CD4-positive, alpha-beta T cell treated with Interleukin-6 for 4 hours (primary cell): ENCODE data around the gene SLC9A7.

ENCODE experiments used
- DNase-seq: peaks from one replicate; pipeline ENCODE4 v3.0.0-alpha.2; 2020; ENCODE audit warnings: mixed read lengths

The SLC9A7 gene

GRCh38 chrX:46597208-46597607 is 161.7 kb downstream of the SLC9A7 start:
- DNase-seq = no peak

DNA sequence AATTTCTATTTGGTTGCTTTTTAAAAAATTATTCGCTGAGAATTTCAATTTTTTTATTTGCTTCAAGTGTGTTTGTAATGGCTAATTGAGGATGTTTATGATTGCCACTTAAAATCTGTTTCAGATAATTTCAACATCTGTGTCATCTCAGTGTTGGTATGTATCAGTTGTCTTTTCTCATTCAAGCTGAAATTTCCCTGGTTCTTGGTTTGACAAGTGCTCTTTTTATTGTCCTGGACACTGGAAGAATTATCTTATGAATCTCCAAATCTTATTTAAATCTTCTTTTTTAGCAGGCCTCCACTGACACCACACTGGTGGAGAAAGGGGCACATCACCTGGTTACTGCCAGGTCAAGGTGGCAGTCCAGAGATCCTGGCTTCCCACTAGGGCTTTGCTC is 163.8 kb downstream of the SLC9A7 start:
- DNase-seq = no peak

GRCh38 chrX:46589977-46590723 is 168.8 kb downstream of the SLC9A7 start:
- DNase-seq = no peak

DNA sequence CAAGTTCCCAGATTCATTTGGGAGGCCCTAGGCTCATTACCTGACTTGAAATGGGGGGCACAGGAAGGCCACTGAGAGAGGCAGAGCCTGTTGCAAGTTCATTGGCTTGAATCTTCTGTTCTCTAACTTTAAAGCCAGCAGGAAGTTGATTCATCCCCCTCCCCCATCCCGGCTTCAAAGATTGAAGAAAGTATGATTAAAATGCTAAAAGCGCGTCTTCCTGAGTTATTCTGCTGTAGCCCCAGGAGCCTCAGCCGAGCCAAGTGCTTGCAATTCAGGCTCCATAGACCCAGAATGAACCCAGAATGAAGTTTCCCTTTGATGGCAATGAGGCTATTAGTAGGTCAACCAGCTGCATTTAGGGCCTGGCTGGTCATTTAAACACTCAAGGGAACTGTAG is 170.7 kb downstream of the SLC9A7 start:
- peak; percentile 77 for DNase-seq

- DNase-seq = no peak
Measured at GRCh38 chrX:46587753-46588171, 171.2 kb downstream of the SLC9A7 start.

- DNase-seq = no peak
Measured at GRCh38 chrX:46587158-46587557, 171.8 kb downstream of the SLC9A7 start.

- DNase-seq = no peak
Measured at GRCh38 chrX:46584736-46585135, 174.2 kb downstream of the SLC9A7 start.

GRCh38 chrX:46582966-46583365 is 176.0 kb downstream of the SLC9A7 start:
- no peak for DNase-seq

GRCh38 chrX:46582325-46582724 is 176.6 kb downstream of the SLC9A7 start:
- no peak for DNase-seq

DNA sequence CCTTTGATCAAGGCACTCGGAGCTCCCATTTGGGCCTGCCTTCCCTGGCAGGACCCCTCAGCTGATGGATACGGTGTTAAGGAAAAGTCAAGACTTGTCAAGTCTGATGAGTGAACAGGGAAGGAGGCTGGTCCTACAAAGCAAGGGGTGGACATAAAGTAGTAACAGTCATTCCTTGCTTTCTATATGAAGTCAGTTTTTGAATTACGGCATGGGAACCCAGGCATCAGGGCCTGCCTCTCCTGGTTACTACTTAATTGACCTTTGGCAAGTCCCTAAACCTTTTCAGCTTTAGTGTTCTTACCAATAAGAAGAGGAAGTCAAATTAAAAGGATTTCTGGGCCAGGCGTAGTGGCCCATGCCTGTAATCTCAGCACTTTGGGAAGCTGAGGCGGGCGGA is 178.3 kb downstream of the SLC9A7 start:
- DNase-seq = no peak

GRCh38 chrX:46579250-46579649 is 179.7 kb downstream of the SLC9A7 start:
- DNase-seq = no peak

- no peak for DNase-seq
Measured at GRCh38 chrX:46577221-46578005, 181.5 kb downstream of the SLC9A7 start.

- no peak for DNase-seq
Measured at GRCh38 chrX:46576458-46576857, 182.5 kb downstream of the SLC9A7 start.

GRCh38 chrX:46575991-46576392 is 182.9 kb downstream of the SLC9A7 start:
- peak; percentile 9 for DNase-seq

- DNase-seq = no peak
Measured at GRCh38 chrX:46575586-46575985, 183.3 kb downstream of the SLC9A7 start.

- DNase-seq = peak; percentile 60
Measured at GRCh38 chrX:46574774-46575381, 184.0 kb downstream of the SLC9A7 start.

DNA sequence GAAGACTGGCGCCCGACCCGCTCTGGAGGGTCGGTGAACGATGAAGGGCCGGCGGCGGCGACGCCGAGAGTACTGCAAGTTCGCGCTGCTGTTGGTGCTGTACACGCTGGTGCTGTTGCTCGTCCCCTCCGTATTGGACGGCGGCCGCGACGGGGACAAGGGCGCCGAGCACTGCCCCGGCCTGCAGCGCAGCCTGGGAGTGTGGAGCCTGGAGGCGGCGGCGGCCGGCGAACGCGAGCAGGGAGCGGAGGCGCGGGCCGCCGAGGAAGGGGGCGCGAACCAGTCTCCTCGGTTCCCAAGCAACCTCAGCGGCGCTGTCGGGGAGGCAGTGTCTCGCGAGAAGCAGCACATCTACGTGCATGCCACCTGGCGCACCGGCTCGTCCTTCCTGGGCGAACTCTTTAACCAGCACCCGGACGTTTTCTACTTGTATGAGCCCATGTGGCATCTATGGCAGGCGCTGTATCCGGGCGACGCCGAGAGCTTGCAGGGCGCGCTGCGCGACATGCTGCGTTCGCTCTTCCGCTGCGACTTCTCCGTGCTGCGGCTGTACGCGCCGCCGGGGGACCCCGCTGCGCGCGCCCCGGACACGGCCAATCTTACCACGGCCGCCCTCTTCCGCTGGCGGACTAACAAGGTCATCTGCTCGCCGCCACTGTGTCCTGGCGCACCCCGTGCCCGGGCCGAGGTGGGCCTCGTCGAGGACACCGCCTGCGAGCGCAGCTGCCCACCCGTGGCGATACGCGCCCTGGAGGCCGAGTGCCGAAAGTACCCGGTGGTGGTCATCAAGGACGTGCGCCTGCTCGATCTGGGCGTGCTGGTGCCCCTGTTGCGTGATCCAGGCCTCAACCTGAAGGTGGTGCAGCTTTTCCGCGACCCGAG is 184.8 kb downstream of the SLC9A7 start:
- peak; percentile 69 for DNase-seq

DNA sequence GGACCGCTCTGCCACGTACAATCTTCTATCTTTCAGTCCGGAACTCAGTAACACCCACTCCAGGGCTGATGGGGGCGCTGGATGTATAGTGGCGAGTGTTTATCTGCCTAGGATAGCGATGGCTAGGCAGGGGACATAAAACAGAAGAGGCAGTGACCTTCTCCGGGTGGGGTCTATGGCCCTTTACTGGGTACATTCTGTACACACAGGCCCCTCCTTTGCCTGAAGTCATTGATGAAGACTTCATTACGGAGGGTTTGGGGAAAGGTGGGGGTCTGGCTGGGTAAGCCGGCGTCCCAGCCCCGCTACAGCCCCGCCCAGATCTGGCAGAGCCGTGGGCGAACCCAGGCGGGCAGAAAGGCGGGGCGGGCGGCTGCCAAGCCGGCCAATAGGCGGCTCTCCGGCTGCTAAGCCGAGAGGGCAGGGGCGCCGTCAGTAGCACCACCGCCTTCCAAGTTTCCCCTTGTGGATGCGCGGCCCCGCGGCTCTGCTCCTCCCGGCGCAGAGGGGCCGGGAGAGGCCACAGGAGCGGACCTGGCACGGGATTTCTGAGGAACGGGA is 185.5 kb downstream of the SLC9A7 start, which contains the start of gene CHST7:
Gene CHST7 (plus strand): TSS at position 435 of the 561 bp plus-strand sequence. CDS start 167 bp downstream, outside the sequence.
- DNase-seq = peak; percentile 68

DNA sequence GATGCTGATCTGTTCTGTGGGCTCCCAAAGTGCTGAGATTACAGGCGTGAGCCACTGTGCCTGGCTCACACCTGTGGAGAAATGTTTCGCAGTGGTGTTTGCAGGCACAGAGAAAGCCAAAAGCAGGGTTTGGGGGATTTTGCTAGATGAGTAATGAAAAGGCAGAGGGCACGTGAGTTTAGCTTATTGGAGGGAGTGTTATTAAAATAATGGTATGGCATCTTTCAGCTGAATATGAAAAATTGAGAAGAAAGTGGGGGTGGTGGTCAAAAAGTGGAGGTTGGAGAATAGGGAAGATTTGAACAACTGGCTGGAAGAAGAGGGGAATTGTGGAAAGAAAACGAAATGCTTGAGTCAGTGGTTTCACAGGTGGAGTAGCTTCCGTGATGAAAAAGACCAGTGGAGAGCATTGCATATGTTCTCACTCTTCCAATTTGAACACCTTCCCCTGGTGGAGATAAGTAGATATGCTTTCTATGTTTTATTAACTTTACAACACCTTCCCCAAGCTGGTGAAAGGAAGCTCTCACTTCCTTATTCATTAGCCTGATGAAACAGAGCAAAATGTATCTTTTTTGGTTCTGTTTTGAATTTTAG is 186.5 kb downstream of the SLC9A7 start:
- DNase-seq = peak; percentile 18

GRCh38 chrX:46571423-46572339 is 187.2 kb downstream of the SLC9A7 start:
- no peak for DNase-seq

DNA sequence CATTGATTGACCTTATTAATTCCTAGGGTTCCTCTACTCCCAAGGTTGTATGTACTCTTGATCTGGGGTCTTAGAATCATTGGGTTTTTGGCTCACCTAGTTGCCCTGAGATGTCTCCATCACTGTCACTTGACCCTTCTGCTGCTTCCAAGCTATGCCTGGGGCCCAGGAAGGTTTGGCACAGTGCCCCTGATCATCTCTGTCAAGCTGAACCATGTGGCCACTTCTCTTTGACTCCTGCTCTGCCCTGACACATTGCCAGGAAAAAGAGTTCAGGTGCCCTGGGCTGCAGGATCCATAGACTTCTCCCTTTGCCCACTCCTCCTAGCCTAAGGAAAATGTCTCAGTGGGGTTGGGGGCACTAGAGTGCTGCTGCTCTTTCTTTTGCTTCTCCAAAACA is 189.3 kb downstream of the SLC9A7 start:
- no peak for DNase-seq
